GM18517 (cell line): ENCODE results near the gene SELENOF.
A peak's percentile ranks its signal among the peaks of the same experiment; 100 is the strongest.

Source experiments
- ATAC-seq: cut with Tn5 transposase; IDR thresholded peaks from one replicate; pipeline ENCODE4 v1.9.1; 2021; ENCODE audit warnings: mild to moderate bottlenecking, moderate library complexity; ENCODE audit not compliant: unreplicated experiment

SELENOF gene

DNA sequence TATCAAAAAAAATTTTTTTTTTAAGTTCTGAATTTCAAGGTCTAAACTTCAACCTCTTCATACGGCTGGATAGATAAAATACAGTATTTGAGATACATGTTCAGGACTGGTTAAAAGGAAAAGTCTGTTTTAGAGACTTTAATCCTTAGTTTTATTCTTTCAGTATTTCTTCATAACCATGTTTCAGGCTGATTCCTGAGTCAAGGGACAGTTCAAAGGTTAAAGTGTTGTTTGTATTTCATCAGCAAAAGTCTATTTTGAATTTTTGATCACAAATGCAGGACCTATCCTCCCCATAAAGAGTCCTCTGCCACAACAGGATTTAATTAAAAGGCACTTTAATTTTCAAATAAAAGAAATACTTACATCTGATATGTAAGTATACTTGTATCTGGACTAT lies 53.5 kb downstream of the SELENOF start:
- ATAC-seq: no peak

DNA sequence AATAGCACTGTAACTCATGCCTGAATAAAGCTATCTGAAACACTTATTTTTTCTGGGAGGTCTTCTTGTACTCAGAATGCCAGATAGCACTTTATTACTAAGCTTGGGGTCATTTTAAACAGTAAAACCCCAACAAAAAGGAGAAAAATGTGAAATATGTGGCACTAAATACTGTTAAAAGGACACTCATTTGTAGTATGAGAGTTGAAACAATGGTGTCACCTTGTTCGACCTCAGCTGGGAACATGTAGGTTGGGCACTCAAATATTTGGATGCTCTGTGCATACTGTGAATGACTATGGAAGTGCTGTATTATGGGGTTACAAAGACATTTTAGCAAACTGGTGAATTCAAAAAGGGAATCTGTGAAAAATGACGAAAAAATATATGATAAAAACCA lies 53.9 kb downstream of the SELENOF start:
- no peak for ATAC-seq

DNA sequence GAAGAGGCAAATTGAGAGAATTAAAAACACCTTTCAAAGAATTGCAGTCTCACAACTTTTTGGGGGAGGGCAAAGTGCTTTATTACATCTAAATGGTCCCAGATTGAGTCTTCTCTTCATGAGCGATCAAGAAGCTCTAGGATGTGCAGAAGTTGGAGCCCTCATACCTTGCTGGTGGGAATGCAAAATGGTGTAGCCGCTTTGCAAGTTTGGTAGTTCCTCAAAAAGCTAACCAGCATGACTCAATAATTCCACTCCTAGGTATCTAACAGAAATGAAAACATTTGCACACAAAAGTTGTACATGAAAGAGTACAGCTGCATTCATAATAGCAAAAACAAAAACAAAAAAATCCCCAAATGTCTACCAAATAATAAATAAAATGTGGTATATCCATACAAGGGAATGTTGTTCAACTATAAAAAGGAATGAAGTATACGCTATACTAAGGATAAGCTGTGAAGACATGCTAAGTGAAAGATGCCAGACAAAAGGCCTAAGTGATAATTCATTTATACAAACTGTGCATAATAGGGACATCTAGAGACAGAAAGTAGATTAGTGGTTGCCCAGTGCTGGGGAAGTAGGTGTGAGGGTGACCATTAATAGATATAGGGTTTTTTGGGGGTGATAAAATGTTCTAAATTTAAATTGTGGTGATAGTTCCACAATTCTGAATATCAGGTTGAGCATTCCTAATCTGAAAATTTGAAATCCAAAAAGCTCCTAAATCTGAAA lies 55.2 kb downstream of the SELENOF start:
- ATAC-seq: no peak

DNA sequence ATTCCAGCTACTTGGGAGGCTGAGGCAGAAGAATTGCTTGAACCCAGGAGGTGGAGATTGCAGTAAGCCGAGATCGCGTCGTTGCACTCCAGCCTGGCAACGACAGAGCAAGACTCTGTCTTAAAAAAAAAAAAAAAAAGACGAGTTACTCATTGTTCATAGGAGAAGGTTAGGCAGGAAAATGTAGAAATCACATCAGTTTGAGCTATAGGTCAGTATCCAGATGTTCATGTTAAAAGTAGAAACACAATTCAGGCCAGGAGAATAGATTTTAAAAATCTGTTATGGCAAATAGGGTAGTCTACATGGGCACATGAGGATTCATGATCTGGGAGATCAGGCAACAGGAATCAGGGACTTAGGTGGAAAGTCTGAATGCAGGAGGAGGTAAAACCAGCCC lies 57.7 kb downstream of the SELENOF start:
- ATAC-seq: no peak

DNA sequence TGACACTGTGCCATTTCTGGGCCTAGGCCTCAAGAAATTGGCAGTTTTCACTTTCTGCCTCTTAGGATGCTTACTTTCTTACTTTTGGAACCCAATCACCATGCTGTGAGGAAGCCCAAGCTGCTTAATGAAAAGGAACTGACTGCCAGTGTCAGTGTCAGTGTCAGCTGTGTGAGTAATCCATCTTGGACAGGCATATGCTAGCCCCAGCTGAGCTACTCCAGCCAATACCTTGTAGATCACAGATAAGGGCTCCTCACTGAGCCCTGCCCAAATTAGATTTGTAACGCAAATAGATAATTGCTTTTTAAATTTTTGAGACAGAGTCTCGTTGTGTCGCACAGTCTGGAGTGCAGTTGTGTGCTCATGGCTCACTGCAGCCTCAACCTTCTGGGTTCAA lies 59.6 kb downstream of the SELENOF start:
- ATAC-seq: no peak

DNA sequence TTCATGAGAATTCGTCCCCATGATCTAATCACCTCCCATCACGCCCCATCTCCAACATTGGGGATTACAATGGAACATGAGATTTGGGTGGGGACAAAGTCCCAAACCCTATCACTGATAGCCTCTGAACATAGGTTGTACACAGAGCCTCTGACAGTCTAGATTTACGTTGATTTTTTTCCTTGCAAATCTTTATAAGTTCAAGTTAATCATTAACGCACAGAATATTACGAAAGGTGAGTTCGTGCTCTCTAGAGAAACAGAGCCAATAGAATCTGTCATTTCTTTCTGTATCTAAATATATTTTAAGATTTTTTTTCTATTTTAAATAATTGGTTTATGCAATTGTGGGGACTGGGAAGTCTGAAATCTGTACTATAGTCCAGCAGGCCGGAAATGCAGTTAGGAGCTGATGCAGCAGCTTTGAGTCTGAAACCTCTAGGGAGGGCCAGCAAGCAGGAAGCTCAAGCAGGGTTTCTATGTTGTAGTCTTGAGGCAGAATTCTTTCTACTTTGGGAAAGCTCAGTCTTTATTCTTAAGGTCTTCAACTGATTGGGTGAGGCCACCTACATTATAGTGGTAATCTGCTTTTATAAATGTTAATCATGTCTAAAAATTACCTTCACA lies 61.0 kb downstream of the SELENOF start:
- ATAC-seq: no peak

DNA sequence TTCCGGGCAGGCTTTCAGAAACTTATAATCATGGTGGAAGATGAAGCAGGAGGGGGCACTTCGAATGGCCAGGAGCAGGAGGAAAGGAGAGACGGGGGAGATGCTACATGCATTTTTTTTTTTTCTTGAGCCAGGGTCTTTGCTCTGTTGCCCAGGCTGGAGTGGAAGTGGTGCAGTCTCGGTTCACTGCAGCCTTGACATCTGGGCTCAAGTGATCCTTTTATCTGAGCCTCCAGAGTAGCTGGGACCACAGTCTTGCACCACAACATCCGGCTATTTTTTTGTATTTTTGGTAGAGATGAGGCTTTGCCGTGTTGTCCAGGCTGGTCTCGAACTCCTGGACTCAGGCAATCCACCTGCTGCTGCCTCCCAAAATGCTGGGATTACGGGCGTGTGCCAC lies 61.6 kb downstream of the SELENOF start:
- ATAC-seq: no peak

DNA sequence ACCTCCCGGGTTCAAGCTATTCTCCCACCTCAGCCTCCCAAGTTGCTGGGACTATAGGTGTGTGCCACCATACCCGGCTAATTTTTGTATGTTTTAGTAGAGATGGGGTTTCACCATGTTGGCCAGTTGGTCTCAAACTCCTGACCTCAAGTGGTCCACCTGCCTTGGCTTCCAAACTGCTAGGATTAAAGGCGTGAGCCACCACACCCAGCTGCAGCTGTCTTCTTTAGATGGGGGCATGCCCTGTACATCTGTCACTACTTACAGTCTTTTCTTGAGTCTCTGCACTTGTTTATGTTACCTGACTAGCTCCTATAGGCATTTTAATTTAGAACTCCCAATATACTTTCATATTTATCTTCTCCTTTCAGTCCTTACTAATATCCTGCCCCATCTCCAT lies 64.2 kb downstream of the SELENOF start:
- no peak for ATAC-seq

DNA sequence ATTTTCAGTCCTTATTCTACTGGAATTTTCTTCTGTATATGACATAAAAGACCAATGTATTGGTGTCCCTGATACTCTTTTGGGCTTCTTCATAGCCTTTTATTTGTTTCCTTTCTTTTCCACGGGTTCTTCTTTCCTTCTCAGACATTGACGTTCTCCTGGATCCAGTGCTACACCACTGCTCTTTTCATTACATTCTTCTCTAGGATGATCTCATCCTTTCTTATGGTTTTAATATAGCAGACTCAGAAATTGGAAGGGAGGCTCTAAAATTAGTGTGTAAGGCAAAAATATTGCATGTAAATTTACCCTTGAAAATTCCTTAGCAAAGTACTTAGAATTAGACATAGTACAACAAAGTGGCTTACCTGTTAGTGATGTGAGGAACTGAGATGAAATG lies 65.3 kb downstream of the SELENOF start:
- ATAC-seq: no peak

DNA sequence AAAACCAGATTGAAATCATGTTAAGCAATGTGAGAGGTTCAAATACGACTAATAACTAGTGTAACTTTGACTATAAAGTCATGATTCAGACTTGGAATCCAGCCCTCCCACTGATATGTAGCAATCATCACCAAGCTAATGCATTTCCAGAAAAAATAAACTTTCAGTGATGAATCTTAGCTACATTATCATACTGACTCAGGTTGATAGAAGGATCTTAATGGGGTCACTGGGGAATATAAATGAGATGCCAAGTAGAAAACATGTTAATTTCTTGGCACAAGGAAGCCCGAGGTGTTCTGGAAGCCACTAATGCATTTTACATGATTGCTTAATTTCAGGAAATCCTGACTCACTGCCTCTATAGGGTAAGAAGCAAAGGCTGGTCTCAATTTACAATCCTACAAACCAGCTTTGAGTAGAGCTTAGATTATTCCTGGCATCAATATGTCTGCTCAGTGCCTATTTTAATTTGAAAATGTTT lies 67.7 kb downstream of the SELENOF start:
- no peak for ATAC-seq

DNA sequence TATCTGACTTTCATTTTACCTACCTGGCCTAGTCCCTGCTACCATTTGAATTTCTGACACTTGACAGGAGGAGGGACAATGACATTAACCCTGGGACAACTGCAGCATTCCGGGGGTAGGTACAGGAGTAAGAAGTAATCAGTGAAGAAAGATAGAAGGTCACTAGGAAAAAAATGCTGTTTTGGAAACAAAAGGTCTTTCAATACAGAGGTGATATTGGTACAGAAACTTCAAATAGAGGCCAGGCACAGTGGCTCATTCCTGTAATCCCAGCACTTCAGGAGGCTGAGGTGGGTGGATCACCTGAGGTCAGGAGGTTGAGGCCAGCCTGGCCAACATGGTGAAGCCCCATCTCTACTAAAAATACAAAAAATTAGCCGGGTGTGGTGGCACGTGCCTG lies 68.4 kb downstream of the SELENOF start:
- no peak for ATAC-seq

DNA sequence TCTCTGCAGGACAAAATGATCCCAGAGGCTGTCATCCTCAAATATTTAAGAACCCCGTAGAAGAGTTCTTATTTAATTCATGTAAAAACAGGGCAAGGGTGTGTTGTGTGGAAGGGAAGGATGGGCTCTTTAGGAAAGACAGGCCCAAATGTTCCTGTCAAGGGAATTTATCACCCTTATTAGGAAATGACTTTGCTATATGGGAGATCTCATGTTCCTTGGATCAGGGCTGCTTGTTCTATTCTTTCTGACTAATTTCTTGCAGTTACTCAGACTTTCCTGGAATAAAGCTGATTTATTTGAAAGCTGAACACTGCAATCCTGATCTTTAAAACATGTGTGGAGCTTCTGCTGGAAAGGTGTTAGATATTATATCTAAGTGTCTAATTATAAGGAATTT lies 72.8 kb downstream of the SELENOF start:
- ATAC-seq: no peak

DNA sequence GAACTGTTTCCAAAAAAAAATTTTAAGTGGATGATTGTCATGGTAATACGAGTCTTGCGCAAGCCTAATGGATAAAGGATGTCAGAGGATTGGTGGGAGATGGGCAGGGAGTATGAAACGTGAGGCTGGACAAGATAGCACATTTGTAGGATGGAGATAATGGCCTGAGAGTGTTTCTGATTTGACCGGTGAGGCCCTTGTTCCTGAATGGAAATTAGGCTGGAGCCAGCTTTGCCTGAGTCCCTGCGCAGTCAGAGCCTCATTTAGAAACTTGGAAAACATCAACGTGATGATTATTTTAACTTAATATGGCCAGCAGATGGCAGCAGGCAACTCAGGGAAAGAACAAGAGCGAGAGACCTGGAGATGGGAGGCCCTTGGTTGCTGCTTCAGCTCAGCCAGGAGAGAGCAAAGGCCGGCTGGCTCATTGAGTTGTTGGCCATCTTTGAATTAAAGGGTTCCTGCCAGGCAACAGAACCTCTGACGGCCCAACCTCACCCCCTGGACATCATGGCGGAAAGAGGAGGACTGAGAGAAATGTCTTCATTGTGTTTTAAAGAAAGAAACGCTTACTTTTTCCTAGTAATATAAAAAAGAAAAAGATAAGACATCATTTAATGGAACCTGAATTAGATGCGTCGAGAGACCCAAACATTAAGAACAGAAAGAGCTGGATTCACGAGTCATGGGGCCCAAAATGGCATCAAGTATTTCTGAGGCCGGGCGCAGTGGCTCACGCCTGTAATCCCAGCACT lies 80.3 kb downstream of the SELENOF start:
- peak; percentile 86 for ATAC-seq

DNA sequence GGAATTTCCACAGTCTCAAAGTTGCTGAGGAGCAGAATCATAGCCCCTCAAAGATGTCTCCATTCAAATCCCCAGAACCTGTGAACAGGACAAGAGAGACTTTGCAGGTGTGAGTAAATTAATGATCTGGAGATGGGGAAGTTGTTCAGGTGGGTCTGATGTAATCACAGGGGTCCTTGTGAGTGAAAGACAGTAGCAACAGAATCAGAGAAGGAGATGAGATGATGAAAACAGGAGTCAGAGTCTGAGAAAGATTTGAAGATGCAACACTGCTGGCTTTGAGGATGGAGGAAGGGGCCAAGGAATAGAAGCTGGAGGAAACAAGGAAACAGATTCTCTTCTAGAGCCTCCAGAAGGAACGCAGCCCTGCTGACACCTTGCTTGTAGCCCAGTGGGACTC lies 81.5 kb downstream of the SELENOF start:
- no peak for ATAC-seq

DNA sequence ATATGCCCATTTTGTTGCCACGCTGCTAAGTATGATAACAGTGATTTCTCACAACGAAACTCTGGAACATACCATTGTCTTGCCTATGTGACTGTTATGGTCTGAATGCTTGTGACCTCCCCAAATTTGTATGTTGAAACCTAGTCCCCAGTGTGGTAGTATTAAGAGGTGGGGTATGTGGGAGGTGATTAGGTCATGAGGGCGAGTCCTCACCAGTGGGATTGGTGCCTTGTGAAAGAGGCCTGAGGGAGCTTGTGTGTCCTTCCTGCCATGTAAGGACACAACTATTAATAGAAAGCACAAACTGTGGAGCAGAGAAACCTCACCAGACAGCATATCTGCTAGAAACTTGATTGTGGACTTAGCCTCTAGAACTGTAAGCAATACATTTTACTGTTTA lies 84.6 kb downstream of the SELENOF start:
- ATAC-seq: no peak

DNA sequence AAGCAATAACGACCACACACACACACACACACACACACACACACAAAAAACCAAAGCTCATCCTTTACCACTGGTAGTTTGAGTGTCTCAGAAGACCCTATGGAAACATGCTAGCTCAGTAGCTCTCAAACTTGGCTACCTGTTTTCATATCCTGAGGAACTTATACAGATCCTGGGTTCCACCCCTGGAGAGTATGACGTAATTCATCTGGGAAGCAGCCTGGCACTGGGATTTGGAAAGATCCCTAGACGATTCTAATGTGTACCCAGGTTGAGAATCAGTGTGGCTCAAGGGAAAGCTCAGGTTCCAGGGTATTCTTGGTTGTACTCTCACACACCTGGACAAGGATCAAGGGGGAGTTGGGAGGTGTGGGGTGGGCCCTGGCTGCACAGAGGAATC lies 85.9 kb downstream of the SELENOF start:
- no peak for ATAC-seq

DNA sequence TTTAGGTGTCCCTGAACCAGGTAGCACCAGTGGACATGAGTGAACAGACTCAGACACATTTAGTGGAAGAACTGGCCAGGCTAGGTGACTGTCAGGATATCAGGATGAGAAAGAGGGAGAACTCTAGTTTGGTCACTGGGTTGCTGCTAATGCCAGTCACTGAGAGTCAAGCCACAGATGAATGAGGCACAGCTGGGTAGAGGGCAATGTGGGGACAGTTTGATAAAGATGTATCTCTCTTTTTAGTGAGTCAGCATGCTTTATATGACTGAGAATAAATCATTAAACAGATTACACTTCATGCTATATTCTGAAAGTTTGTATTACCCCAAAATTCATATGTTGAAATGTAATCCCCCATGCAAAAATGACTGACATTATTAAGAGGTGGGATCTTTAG lies 87.1 kb downstream of the SELENOF start:
- no peak for ATAC-seq

DNA sequence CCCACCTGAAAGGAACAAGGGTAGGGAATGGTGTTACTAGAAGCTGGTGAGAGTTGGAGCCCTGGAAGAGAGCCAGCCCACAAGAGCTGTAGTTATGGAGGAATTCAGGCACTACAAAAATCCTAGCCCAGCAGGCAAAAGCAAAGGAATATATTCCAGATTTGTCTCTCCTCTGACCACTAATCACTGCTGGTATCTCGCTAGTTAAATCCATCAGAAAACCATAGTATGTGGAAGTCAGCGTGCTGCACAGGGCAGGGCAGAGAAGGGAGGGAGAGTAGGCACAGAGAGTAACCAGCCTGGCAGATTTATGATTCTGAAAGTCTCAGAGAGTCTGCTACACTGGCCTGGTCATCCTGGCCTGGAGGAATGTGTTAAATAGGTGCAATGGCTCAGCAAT lies 88.6 kb downstream of the SELENOF start:
- ATAC-seq: no peak

DNA sequence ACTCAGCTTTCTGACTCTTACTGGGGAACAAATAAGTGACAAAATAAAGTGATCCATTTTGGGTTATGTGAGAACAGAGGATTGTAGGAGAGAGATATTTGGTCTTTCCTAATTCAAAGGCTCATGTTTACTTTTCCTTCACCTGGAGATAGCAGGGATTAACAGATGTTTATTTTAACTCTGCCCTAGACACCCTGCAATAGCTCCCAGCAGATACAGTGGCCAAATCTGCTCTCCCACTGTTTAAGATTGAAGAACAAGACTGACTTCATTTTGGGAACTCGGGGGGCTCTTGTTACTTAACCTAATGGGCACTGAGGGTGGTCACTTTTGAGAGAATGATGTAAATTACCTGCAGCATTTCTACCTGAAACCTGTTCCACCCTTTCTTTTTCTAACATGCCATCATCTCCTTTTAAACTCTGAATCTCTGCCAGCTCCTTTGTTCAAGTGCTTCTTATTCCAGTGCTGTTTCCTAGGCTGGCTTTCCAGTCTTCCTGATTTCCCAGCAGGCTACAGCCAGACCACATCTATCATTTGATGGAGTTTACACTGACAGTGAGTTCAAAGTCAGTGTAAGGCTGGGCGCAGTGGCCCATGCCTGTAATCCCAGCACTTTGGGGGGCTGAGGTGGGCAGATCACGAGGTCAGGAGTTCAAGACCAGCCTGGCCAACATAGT lies 90.0 kb downstream of the SELENOF start:
- no peak for ATAC-seq

DNA sequence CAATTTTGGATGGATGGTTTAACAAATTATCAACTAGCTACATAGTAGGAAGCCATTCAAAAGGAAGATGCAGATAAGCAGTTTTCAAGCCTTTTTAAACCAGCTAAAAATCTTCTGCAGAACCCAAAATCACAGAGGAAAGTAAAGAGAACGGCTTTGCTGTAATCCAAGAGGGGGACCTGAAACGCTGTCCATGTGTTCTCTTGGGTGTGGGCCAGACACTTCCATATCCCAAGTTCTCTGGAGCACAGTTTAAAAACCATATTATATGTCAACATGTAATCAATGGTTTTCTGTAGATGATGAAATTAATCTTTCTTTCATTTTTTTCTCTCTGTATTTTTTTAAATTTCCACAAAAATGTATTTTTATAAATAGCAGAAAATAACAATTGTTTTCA lies 90.5 kb downstream of the SELENOF start:
- no peak for ATAC-seq

DNA sequence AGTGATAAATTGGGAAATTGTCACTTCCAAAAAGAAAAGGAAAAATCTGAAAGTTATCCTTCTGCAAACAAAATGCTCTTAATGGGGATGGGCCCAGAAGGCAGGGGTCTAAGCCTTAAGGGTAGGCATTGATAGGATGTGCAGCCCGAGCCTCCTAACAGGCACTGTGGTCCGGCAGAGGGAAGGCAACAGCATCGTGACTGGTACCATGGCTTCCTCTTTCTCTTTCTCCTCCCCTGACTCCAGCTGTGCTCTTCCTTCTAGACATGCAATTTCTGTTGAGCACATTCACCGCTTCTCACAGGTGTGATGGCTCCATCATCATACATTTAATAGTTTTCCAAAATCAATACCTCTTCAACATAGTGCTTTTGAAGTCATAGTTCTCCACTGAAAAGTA lies 91.5 kb downstream of the SELENOF start:
- ATAC-seq: no peak
